ENCODE data around the gene WWP2. TPM values are rescaled to one million over a fixed set of nuclear protein-coding genes. Genes with fewer than 3 reads are reported as not detected.

WWP2 gene
- total RNA-seq, 6 donors from 2014 or later, result 59.5 to 125 (median 82.3) TPM

- Histone ChIP-seq H3K27me3 (no peaks in the 10 kb centered on the region), H3K27ac (no peak overlapping the region), H3K9me3 (no peaks in the 10 kb centered on the region), H3K36me3 (peaks cover 3 to 32% (median 16%) of the 10 kb centered on the region in 4 donors), H3K4me1 (peaks cover 0 to 8% (median 3%) of the 10 kb centered on the region in 4 donors), H3K4me3 (no peak overlapping the region)
- no peak for ATAC-seq (ENCODE audit: low FRiP score in 2 of 2)
- 89 to 98% methylated on average over 3 of the region's 3 CpGs for WGBS, 2 donors
- no peak for DNase-seq
- no peak for TF ChIP-seq EP300 (IDR thresholded peaks at IDR 0.05)
- TF ChIP-seq POLR2AphosphoS5 (IDR thresholded peaks at IDR 0.05), result no peak
- TF ChIP-seq, protein P1, sequence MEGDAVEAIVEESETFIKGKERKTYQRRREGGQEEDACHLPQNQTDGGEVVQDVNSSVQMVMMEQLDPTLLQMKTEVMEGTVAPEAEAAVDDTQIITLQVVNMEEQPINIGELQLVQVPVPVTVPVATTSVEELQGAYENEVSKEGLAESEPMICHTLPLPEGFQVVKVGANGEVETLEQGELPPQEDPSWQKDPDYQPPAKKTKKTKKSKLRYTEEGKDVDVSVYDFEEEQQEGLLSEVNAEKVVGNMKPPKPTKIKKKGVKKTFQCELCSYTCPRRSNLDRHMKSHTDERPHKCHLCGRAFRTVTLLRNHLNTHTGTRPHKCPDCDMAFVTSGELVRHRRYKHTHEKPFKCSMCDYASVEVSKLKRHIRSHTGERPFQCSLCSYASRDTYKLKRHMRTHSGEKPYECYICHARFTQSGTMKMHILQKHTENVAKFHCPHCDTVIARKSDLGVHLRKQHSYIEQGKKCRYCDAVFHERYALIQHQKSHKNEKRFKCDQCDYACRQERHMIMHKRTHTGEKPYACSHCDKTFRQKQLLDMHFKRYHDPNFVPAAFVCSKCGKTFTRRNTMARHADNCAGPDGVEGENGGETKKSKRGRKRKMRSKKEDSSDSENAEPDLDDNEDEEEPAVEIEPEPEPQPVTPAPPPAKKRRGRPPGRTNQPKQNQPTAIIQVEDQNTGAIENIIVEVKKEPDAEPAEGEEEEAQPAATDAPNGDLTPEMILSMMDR (IDR thresholded peaks at IDR 0.05), result no peak
- no peak for TF ChIP-seq POLR2A (IDR thresholded peaks at IDR 0.05)
These were observed 123.6 kb downstream of the WWP2 start for GRCh38 chr16:69885722-69886121.

- H3K4me1 ChIP-seq, result peaks cover 0 to 10% (median 3%) of the 10 kb centered on the region in 4 donors
- DNase-seq (no peak), ATAC-seq (ENCODE audit: low FRiP score in 2 of 2) (no peak)
- H3K27ac ChIP-seq, result no peak overlapping the region
- TF ChIP-seq EP300 (IDR thresholded peaks at IDR 0.05) (no peak), POLR2A (IDR thresholded peaks at IDR 0.05) (no peak), POLR2AphosphoS5 (IDR thresholded peaks at IDR 0.05) (no peak)
- TF ChIP-seq, protein P1 (IDR thresholded peaks at IDR 0.05), result no peak
- H3K4me3 ChIP-seq, result no peak overlapping the region
- H3K36me3 ChIP-seq, result peaks cover 3 to 23% (median 16%) of the 10 kb centered on the region in 4 donors
- H3K27me3 ChIP-seq, result no peaks in the 10 kb centered on the region
- H3K9me3 ChIP-seq, result no peaks in the 10 kb centered on the region
- WGBS, 2 donors, result 93 to 100% methylated on average over 5 of the region's 5 CpGs
These were observed 124.6 kb downstream of the WWP2 start for GRCh38 chr16:69886726-69887125.

DNA sequence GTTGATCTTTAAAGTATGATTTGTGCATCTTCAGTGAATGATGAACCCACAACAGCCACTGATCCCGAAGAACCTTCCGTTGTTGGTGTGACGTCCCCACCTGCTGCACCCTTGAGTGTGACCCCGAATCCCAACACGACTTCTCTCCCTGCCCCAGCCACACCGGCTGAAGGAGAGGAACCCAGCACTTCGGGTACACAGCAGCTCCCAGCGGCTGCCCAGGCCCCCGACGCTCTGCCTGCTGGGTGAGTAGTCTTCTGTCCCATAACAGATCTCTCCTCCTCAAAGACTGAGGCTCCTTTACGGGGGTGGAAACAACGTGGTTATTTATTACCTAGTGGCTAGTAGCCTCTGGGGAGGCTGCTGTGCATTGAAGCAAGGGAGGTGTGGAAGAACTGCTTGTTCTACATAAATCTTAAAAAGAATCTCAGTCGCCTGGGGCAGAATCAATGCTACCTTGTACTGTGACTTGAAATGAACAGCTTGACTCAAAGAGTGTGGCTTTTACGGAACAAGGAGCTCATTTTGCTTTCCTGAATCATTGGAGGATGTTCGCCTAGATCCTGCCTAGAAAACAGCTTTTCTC is 126.0 kb downstream of the WWP2 start:
- TF ChIP-seq, protein P1 (IDR thresholded peaks at IDR 0.05), result no peak
- no peak for TF ChIP-seq EP300 (IDR thresholded peaks at IDR 0.05)
- TF ChIP-seq POLR2A (IDR thresholded peaks at IDR 0.05), result no peak
- TF ChIP-seq POLR2AphosphoS5 (IDR thresholded peaks at IDR 0.05), result no peak
- Histone ChIP-seq H3K27me3 (no peaks in the 10 kb centered on the region), H3K36me3 (peaks cover 3 to 25% (median 16%) of the 10 kb centered on the region in 4 donors), H3K4me3 (no peak overlapping the region), H3K9me3 (no peaks in the 10 kb centered on the region), H3K27ac (no peak overlapping the region), H3K4me1 (peaks cover 0 to 10% (median 3%) of the 10 kb centered on the region in 4 donors)
- WGBS, 2 donors, result 93 to 95% methylated on average over 13 to 15 of the region's 15 CpGs
- DNase-seq, result peak in 1 of 2 donors; percentile 25
- ATAC-seq (ENCODE audit: low FRiP score in 2 of 2), result no peak

DNA sequence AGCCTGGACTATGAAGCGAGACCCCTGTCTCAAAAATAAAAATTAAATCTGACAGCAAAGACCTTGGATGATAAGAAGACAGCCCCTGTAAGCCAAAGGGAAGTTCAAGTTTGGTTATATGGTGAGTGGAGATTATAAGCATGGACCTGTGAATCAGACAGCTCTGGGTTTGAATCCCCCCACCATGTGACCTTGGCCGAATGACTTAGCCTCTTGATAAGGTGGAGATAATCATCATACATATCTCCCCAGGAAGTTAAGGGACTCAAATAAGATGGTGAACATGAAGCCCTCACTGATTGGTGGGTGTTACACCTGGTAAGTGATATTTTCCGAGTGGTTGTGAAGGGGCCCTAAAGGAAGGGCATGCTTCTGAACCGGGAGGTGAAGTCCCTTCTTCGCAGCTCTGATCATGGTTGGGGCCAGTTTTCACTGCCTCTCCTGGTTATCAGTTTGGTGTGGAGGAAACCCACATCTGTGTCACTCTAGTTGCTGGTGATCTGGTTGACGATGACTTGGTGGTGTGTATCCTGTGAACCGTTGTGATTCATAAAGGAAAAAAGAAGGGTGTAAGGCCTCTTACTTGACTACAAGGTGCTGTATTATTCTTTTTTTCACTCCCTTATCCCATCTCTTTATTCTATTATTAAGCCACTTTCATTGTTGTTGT is 127.3 kb downstream of the WWP2 start:
- TF ChIP-seq POLR2AphosphoS5 (IDR thresholded peaks at IDR 0.05) (no peak), POLR2A (IDR thresholded peaks at IDR 0.05) (no peak), EP300 (IDR thresholded peaks at IDR 0.05) (no peak)
- TF ChIP-seq, protein P1 (IDR thresholded peaks at IDR 0.05), result no peak
- DNase-seq (no peak), ATAC-seq (ENCODE audit: low FRiP score in 2 of 2) (no peak)
- Histone ChIP-seq H3K4me1 (peaks cover 0 to 10% (median 3%) of the 10 kb centered on the region in 4 donors), H3K4me3 (no peak overlapping the region), H3K27me3 (no peaks in the 10 kb centered on the region), H3K9me3 (no peaks in the 10 kb centered on the region), H3K36me3 (peaks cover 3 to 27% (median 16%) of the 10 kb centered on the region in 4 donors), H3K27ac (peak overlapping the region in 1 of 4 donors; percentile 7)
- WGBS, 2 donors, result 92 to 93% methylated on average over 7 of the region's 7 CpGs

Data from upper lobe of left lung (tissue), 6 donors.